Measurements from ENCODE around the gene SIVA1.

SIVA1 gene

GRCh38 chr14:104751539-104752422 lies 1.2 kb upstream of the SIVA1 start:
- peak in 1 of 2 donors; percentile 16 for DNase-seq (ENCODE audit: low read depth in 2 of 2)

GRCh38 chr14:104752423-104752734 lies 568 bp upstream of the SIVA1 start:
- DNase-seq (ENCODE audit: low read depth in 2 of 2): no peak

- DNase-seq (ENCODE audit: low read depth in 2 of 2): no peak
Measured at GRCh38 chr14:104753528-104754212, 723 bp downstream of the SIVA1 start.

GRCh38 chr14:104754213-104754851 lies 1.4 kb downstream of the SIVA1 start:
- DNase-seq (ENCODE audit: low read depth in 2 of 2): no peak

GRCh38 chr14:104755621-104756020 lies 2.7 kb downstream of the SIVA1 start:
- DNase-seq (ENCODE audit: low read depth in 2 of 2): no peak

- DNase-seq (ENCODE audit: low read depth in 2 of 2): no peak
Measured at GRCh38 chr14:104756477-104757237, 3.7 kb downstream of the SIVA1 start.

- no peak for DNase-seq (ENCODE audit: low read depth in 2 of 2)
Measured at GRCh38 chr14:104757238-104757585, 4.3 kb downstream of the SIVA1 start.

GRCh38 chr14:104757681-104758392 lies 4.9 kb downstream of the SIVA1 start:
- DNase-seq (ENCODE audit: low read depth in 2 of 2): no peak

GRCh38 chr14:104758981-104759969 lies 6.3 kb downstream of the SIVA1 start:
- no peak for DNase-seq (ENCODE audit: low read depth in 2 of 2)

GRCh38 chr14:104765517-104765916 lies 12.6 kb downstream of the SIVA1 start:
- DNase-seq (ENCODE audit: low read depth in 2 of 2): no peak

GRCh38 chr14:104766256-104766862 lies 13.4 kb downstream of the SIVA1 start:
- DNase-seq (ENCODE audit: low read depth in 2 of 2): no peak

GRCh38 chr14:104766863-104767633 lies 14.1 kb downstream of the SIVA1 start:
- DNase-seq (ENCODE audit: low read depth in 2 of 2): no peak

GRCh38 chr14:104767634-104767918 lies 14.6 kb downstream of the SIVA1 start:
- no peak for DNase-seq (ENCODE audit: low read depth in 2 of 2)

- peak; percentile 74 to 77 for DNase-seq (ENCODE audit: low read depth in 2 of 2)
Measured at GRCh38 chr14:104768437-104769323, 15.7 kb downstream of the SIVA1 start.

- no peak for DNase-seq (ENCODE audit: low read depth in 2 of 2)
Measured at GRCh38 chr14:104769324-104770071, 16.6 kb downstream of the SIVA1 start.

- DNase-seq (ENCODE audit: low read depth in 2 of 2): no peak
Measured at GRCh38 chr14:104770072-104770579, 17.2 kb downstream of the SIVA1 start.

- DNase-seq (ENCODE audit: low read depth in 2 of 2): no peak
Measured at GRCh38 chr14:104770851-104771272, 17.9 kb downstream of the SIVA1 start.
